CD4-positive, CD25-positive, alpha-beta regulatory T cell (primary cell): ENCODE measurements around the gene FAM13B. TPM values are rescaled to one million over a fixed set of nuclear protein-coding genes. Genes with fewer than 3 reads are reported as not detected.
A peak's percentile ranks its signal among the peaks of the same experiment; 100 is the strongest.

Experiments used
- ATAC-seq, 2 donors: fragments of 150-1000 bp; cut with Tn5 transposase; one replicate each; pipeline ENCODE4 v1.10.0; 2021; ENCODE audit warnings: low read depth in 2 of 2, moderate number of reproducible peaks in 2 of 2, moderate library complexity in 1 of 2
- DNase-seq, 3 donors: peaks; one replicate each; pipeline versions ENCODE4 v3.0.0 to v3.0.0-alpha.2; 2012 to 2022; ENCODE audit warnings: mixed read lengths in 1 of 3
- H3K27ac ChIP-seq: one replicate; pipeline ENCODE4 v1.7.0; 2013; ENCODE audit warnings: mild to moderate bottlenecking, low read length; ENCODE audit not compliant: insufficient read depth, poor library complexity, severe bottlenecking
- H3K27me3 ChIP-seq: one replicate; pipeline ENCODE4 v1.7.0; 2013; ENCODE audit warnings: low read length; ENCODE audit not compliant: control insufficient read depth, insufficient read depth
- H3K36me3 ChIP-seq: one replicate; pipeline ENCODE4 v1.7.0; 2013; ENCODE audit warnings: mild to moderate bottlenecking, low read length, moderate library complexity; ENCODE audit not compliant: control insufficient read depth, insufficient read depth
- H3K4me1 ChIP-seq: 2 replicates; pipeline ENCODE4 v1.7.0; 2013; ENCODE audit warnings: mild to moderate bottlenecking, low read length; ENCODE audit not compliant: insufficient read depth, control insufficient read depth, poor library complexity, severe bottlenecking
- H3K4me3 ChIP-seq: one replicate; pipeline ENCODE4 v1.7.0; 2013; ENCODE audit warnings: low read depth, mild to moderate bottlenecking, low read length, moderate library complexity
- H3K9me3 ChIP-seq, 2 experiments: 1 replicate in 1 of 2; 2 replicates in 1 of 2; pipeline ENCODE4 v1.7.0; 2013; ENCODE audit warnings: low read length in 2 of 2, mild to moderate bottlenecking in 1 of 2, moderate library complexity in 1 of 2; ENCODE audit not compliant: control insufficient read depth in 2 of 2
- H3K27ac Mint-ChIP-seq, 3 donors: one replicate each; pipeline ENCODE4 v1.8.0; 2020 to 2022; ENCODE audit warnings: mild to moderate bottlenecking in 3 of 3, mixed read lengths in 3 of 3, moderate library complexity in 2 of 3
- H3K27me3 Mint-ChIP-seq: one replicate; pipeline ENCODE4 v1.8.0; 2022; ENCODE audit warnings: mild to moderate bottlenecking, mixed read lengths
- H3K36me3 Mint-ChIP-seq: one replicate; pipeline ENCODE4 v1.8.0; 2020; ENCODE audit warnings: mixed read lengths
- H3K4me1 Mint-ChIP-seq, 4 donors: one replicate each; pipeline ENCODE4 v1.8.0; 2020 to 2022; ENCODE audit warnings: mixed read lengths in 4 of 4, mild to moderate bottlenecking in 1 of 4
- H3K4me3 Mint-ChIP-seq, 4 donors: one replicate each; pipeline ENCODE4 v1.8.0; 2020 to 2022; ENCODE audit warnings: mild to moderate bottlenecking in 4 of 4, mixed read lengths in 4 of 4, moderate library complexity in 3 of 4
- H3K9me3 Mint-ChIP-seq, 7 donors: one replicate each; pipeline ENCODE4 v1.8.0; 2020 to 2022; ENCODE audit warnings: mixed read lengths in 7 of 7, mild to moderate bottlenecking in 3 of 7, moderate library complexity in 2 of 7
- polyA plus RNA-seq, 4 donors: library from polyadenylated mRNA; unstranded; fragments of 300-500 nt; fragmentation: Illumina TruSeq; gene quantifications; one replicate each; pipeline ENCODE4 v1.2.3, GENCODE V29; 2021
- total RNA-seq: library from RNA; stranded (reverse); gene quantifications from one replicate; pipeline ENCODE4 v1.2.3, GENCODE V29; 2022

FAM13B gene
- total and polyA plus RNA-seq, 5 donors from 2014 or later = 18.3 to 65.8 (median 20.3) TPM

- Histone ChIP-seq H3K27ac (no peak overlapping the region), H3K4me3 (no peak overlapping the region), H3K36me3 (peaks cover 58% of the 10 kb centered on the region), H3K27me3 (no peaks in the 10 kb centered on the region), H3K9me3 (no peaks in the 10 kb centered on the region), H3K4me1 (no peaks in the 10 kb centered on the region)
- DNase-seq = no peak
- Mint-ChIP-seq H3K27me3 (no peaks in the 10 kb centered on the region), H3K36me3 (peaks cover 29% of the 10 kb centered on the region), H3K4me1 (no peaks in the 10 kb centered on the region), H3K4me3 (no peak overlapping the region), H3K27ac (peak overlapping the region in 1 of 3 donors; percentile 20), H3K9me3 (no peaks in the 10 kb centered on the region)
- no peak for ATAC-seq
Observed at GRCh38 chr5:137937994-137938750, 94.7 kb downstream of the FAM13B start.

DNA sequence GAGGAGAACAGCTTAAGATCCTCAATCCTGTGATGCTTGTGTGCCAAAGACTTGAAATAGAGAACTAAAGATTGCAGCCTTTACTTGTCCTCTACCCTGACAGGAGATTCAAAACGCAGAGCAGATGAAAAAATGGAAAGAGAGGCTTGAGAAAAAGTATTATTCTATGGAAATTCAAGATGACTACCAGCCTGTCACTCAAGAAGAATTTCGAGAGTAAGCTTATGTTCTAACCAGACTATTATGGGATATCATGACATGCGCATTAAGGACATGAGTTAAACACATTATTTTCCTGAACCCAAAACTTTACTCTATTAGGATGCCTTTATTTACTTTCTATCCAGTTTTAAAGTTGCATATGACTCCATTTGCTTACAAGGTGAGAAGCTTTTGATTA, 97.2 kb downstream of the FAM13B start:
- no peak overlapping the region for H3K4me3 Mint-ChIP-seq
- peak overlapping the region in 1 of 3 donors; percentile 5 for H3K27ac Mint-ChIP-seq
- Histone ChIP-seq H3K9me3 (no peaks in the 10 kb centered on the region), H3K27ac (no peak overlapping the region), H3K27me3 (no peaks in the 10 kb centered on the region), H3K4me3 (no peak overlapping the region), H3K4me1 (no peaks in the 10 kb centered on the region), H3K36me3 (peaks cover 34% of the 10 kb centered on the region)
- no peaks in the 10 kb centered on the region for H3K9me3 Mint-ChIP-seq
- H3K36me3 Mint-ChIP-seq = peaks cover 21% of the 10 kb centered on the region
- H3K4me1 Mint-ChIP-seq = no peaks in the 10 kb centered on the region
- ATAC-seq (no peak), DNase-seq (no peak)
- no peaks in the 10 kb centered on the region for H3K27me3 Mint-ChIP-seq

DNA sequence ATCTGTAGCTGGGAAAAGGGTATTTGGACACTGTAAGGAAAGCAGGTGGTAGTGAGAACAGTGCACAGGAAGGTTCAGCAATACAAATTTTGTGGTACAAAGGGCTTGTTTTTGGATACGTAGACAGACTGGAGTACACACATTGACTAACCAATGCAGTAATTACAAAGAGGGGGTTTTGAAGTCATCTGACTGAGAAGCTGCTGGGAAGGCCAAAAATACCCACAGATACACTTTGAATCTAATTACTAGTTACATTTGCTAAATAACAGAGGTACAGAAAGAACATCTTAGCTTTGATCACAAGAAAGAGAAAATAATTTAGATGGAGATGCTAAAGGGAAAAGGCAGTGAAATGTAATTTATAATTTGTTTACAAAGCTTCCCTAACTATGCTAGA, 97.7 kb downstream of the FAM13B start:
- Histone ChIP-seq H3K4me1 (no peaks in the 10 kb centered on the region), H3K4me3 (no peak overlapping the region), H3K9me3 (no peaks in the 10 kb centered on the region), H3K36me3 (peaks cover 29% of the 10 kb centered on the region), H3K27ac (no peak overlapping the region), H3K27me3 (no peaks in the 10 kb centered on the region)
- Mint-ChIP-seq H3K4me1 (no peaks in the 10 kb centered on the region), H3K36me3 (peaks cover 16% of the 10 kb centered on the region), H3K27me3 (no peaks in the 10 kb centered on the region), H3K27ac (no peak overlapping the region), H3K4me3 (no peak overlapping the region), H3K9me3 (no peaks in the 10 kb centered on the region)
- DNase-seq (no peak), ATAC-seq (no peak)

GRCh38 chr5:137933491-137933911, 99.4 kb downstream of the FAM13B start:
- no peaks in the 10 kb centered on the region for H3K4me1 ChIP-seq
- peaks cover 14% of the 10 kb centered on the region for H3K36me3 ChIP-seq
- Mint-ChIP-seq H3K36me3 (peaks cover 4% of the 10 kb centered on the region), H3K27me3 (no peaks in the 10 kb centered on the region), H3K4me1 (no peaks in the 10 kb centered on the region), H3K4me3 (peak overlapping the region in 1 of 4 donors; percentile 47), H3K9me3 (no peaks in the 10 kb centered on the region), H3K27ac (no peak overlapping the region)
- no peak for DNase-seq
- H3K27ac ChIP-seq = no peak overlapping the region
- no peak overlapping the region for H3K4me3 ChIP-seq
- no peaks in the 10 kb centered on the region for H3K27me3 ChIP-seq
- no peaks in the 10 kb centered on the region for H3K9me3 ChIP-seq
- no peak for ATAC-seq

DNA sequence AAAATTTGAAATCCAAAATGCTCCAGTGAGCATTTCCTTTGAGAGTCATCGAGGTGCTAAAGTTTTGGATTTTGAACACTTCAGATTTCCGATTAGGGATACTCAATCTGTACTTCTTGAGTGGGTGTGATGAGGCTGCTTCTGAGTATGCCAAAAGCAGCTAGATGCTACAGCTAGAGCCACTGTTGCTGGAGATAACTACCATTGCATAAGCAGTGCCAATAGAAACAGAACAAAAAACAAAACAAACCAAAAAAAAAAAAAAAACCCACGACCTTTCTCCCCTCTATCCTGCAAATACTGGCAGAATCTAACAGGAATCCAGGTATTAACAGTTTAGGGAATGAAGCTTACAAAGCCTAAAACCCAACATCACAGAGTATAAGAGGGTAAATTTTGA, 100.1 kb downstream of the FAM13B start:
- Mint-ChIP-seq H3K4me1 (no peaks in the 10 kb centered on the region), H3K4me3 (no peak overlapping the region), H3K27me3 (no peaks in the 10 kb centered on the region), H3K27ac (peak overlapping the region in 1 of 3 donors; percentile 4), H3K36me3 (peaks cover 4% of the 10 kb centered on the region), H3K9me3 (no peaks in the 10 kb centered on the region)
- Histone ChIP-seq H3K4me1 (no peaks in the 10 kb centered on the region), H3K4me3 (no peak overlapping the region), H3K9me3 (no peaks in the 10 kb centered on the region), H3K27ac (no peak overlapping the region), H3K36me3 (peaks cover 8% of the 10 kb centered on the region), H3K27me3 (no peaks in the 10 kb centered on the region)
- ATAC-seq = no peak
- DNase-seq = no peak

DNA sequence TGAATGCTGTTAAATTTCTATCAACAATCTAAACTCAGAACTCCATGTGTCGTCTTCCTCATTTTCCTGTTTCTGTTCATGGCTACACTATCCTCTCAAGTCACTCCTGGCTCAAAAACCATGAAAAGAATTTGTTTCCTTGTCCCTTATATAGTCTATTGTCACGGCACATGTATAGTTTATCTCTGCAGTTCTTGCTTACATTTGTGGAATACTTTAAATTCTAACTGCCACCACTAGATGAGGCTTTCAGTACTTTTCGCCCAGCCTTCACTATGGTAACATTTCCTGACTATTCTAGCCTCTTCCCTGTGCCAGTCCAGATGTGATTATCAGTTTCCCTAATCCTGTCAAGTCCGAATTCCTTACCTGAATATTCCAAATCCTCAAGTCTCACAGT, 109.0 kb downstream of the FAM13B start:
- Mint-ChIP-seq H3K4me3 (no peak overlapping the region), H3K27me3 (no peaks in the 10 kb centered on the region), H3K9me3 (no peaks in the 10 kb centered on the region), H3K27ac (no peak overlapping the region), H3K4me1 (no peaks in the 10 kb centered on the region), H3K36me3 (peaks cover 7% of the 10 kb centered on the region)
- peaks cover 2% of the 10 kb centered on the region for H3K36me3 ChIP-seq
- no peaks in the 10 kb centered on the region for H3K9me3 ChIP-seq
- H3K4me1 ChIP-seq = no peaks in the 10 kb centered on the region
- H3K27me3 ChIP-seq = no peaks in the 10 kb centered on the region
- ATAC-seq (no peak), DNase-seq (no peak)
- H3K27ac ChIP-seq = no peak overlapping the region
- no peak overlapping the region for H3K4me3 ChIP-seq

DNA sequence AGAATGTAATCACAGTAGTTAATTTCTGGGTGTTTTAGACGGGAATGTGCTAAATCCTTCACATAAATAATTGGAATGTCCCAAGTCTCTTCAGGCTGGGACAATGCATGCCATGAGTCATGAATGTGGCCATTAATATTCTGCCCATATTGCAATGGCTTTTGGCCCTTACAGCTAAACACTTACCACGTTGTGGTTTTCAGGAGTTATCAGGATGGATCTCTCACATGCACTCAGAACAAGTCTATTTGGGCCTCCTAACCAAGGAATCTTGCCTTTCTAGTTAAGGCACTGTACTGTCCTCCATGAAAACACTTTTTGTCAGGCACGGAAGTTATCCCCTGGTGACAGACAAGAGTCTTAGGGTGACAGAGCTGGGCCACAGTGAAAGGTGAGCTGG, 110.9 kb downstream of the FAM13B start:
- Mint-ChIP-seq H3K36me3 (peaks cover 3% of the 10 kb centered on the region), H3K27ac (peak overlapping the region in 1 of 3 donors; percentile 2), H3K9me3 (peaks cover 0 to 6% (median under 1%) of the 10 kb centered on the region in 7 donors), H3K4me1 (peaks cover 0 to 4% (median 0%) of the 10 kb centered on the region in 4 donors), H3K4me3 (no peak overlapping the region), H3K27me3 (no peaks in the 10 kb centered on the region)
- H3K9me3 ChIP-seq = no peaks in the 10 kb centered on the region
- H3K27ac ChIP-seq = no peak overlapping the region
- no peaks in the 10 kb centered on the region for H3K36me3 ChIP-seq
- DNase-seq (no peak), ATAC-seq (no peak)
- H3K4me3 ChIP-seq = no peak overlapping the region
- no peaks in the 10 kb centered on the region for H3K27me3 ChIP-seq
- H3K4me1 ChIP-seq = no peaks in the 10 kb centered on the region

DNA sequence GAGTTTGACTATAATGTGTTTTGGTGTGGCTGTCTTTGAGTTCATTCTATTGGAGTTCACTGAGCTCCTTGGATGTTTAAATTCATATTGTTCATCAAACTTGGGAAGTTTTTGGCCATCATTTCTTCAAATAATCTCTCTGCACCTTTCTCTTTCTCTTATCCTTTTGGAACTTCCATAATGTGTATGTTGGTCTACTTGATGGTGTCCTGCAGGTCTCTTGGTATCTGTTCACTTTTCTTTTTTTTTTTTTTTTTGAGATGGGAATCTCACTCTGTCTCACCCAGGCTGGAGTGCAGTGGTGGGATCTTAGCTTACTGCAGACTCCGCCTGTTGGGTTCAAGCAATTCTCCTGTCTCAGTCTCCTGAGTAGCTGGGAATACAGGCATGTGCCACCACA, 116.0 kb downstream of the FAM13B start:
- Mint-ChIP-seq H3K9me3 (peaks cover 1 to 23% (median 5%) of the 10 kb centered on the region in 7 donors), H3K4me1 (peaks cover 0 to 4% (median 0%) of the 10 kb centered on the region in 4 donors), H3K4me3 (peak overlapping the region in 1 of 4 donors; percentile 35), H3K36me3 (no peaks in the 10 kb centered on the region), H3K27me3 (peaks cover 5% of the 10 kb centered on the region), H3K27ac (no peak overlapping the region)
- Histone ChIP-seq H3K4me1 (no peaks in the 10 kb centered on the region), H3K4me3 (no peak overlapping the region), H3K36me3 (no peaks in the 10 kb centered on the region), H3K27ac (no peak overlapping the region), H3K27me3 (no peaks in the 10 kb centered on the region), H3K9me3 (peaks cover 9 to 19% of the 10 kb centered on the region in 2 experiments)
- ATAC-seq (no peak), DNase-seq (no peak)
